ENCODE data around the gene RPN2.

DNA sequence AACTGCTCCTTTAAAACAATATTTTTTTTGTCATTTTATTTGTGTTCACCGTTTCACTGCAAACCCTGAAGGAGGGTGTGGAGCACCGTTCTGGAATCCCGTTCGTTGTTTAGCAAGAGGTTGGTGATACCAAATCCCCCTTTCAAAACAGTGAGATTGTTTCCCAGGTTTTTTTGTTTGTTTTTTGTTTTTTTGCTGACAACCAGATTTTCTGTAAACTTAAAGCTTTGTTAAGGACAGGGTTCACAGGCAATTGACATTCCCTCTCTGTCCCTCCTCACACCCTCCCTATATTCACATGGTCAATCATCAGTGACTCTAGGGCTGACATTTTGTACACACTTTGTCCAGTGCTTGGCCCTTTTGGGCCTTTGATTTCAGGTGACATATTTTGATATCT is 21.2 kb downstream of the RPN2 start:
- TF ChIP-seq POLR2A (IDR thresholded peaks at IDR 0.05; ENCODE audit: low read depth, low read length) (no peak), POLR2AphosphoS5 (IDR thresholded peaks at IDR 0.05; ENCODE audit: low read depth, low read length) (no peak), TAF1 (IDR thresholded peaks at IDR 0.05; ENCODE audit: borderline replicate concordance, low read depth, low read length) (no peak)
